HG03442 (cell line): ENCODE data around the gene S100A16.
"Not testable (repeated sequence)": the region's sequence is repeated elsewhere in the genome, so short reads cannot be mapped to it uniquely, and the experiment has no call there.

Experiments used
- ATAC-seq: cut with Tn5 transposase; IDR thresholded peaks from one replicate; pipeline ENCODE4 v1.9.1; 2021; ENCODE audit warnings: mild to moderate bottlenecking, moderate library complexity; ENCODE audit not compliant: unreplicated experiment

Gene S100A16

GRCh38 chr1:153566414-153567371 is 46.2 kb downstream of the S100A16 start:
- ATAC-seq, result peak; percentile 57

GRCh38 chr1:153565529-153566374 is 47.2 kb downstream of the S100A16 start, which contains the start of gene S100A2:
Gene S100A2 (minus strand): TSS chr1:153565844. CDS start chr1:153563877, 1,967 bp downstream.
- ATAC-seq, result peak; percentile 43

GRCh38 chr1:153563991-153564390 is 48.9 kb downstream of the S100A16 start:
- ATAC-seq, result no peak

GRCh38 chr1:153563483-153563901 is 49.4 kb downstream of the S100A16 start:
- no peak for ATAC-seq

- not testable (repeated sequence) for ATAC-seq
These were observed 50.9 kb downstream of the S100A16 start for GRCh38 chr1:153562021-153562420.

- ATAC-seq, result no peak
These were observed 51.4 kb downstream of the S100A16 start for GRCh38 chr1:153561466-153561985.

GRCh38 chr1:153560771-153561465 is 52.0 kb downstream of the S100A16 start:
- ATAC-seq, result no peak

GRCh38 chr1:153560241-153560640 is 52.7 kb downstream of the S100A16 start:
- ATAC-seq, result no peak

- no peak for ATAC-seq
These were observed 55.1 kb downstream of the S100A16 start for GRCh38 chr1:153557877-153558276.
